GM21723 (cell line): ENCODE results near the gene COLGALT1.
"Not testable (repeated sequence)": the region's sequence is repeated elsewhere in the genome, so short reads cannot be mapped to it uniquely, and the experiment has no call there.

Experiments
- ATAC-seq: cut with Tn5 transposase; IDR thresholded peaks from one replicate; pipeline ENCODE4 v1.9.1; 2021; ENCODE audit warnings: mild to moderate bottlenecking, moderate library complexity; ENCODE audit not compliant: unreplicated experiment

The COLGALT1 gene

GRCh38 chr19:17556995-17557394 lies 1.5 kb downstream of the COLGALT1 start:
- no peak for ATAC-seq

- no peak for ATAC-seq
Measured at GRCh38 chr19:17557466-17557865, 2.0 kb downstream of the COLGALT1 start.

- no peak for ATAC-seq
Measured at GRCh38 chr19:17560205-17560595, 4.8 kb downstream of the COLGALT1 start.

GRCh38 chr19:17562097-17562496 lies 6.6 kb downstream of the COLGALT1 start:
- ATAC-seq, result no peak

DNA sequence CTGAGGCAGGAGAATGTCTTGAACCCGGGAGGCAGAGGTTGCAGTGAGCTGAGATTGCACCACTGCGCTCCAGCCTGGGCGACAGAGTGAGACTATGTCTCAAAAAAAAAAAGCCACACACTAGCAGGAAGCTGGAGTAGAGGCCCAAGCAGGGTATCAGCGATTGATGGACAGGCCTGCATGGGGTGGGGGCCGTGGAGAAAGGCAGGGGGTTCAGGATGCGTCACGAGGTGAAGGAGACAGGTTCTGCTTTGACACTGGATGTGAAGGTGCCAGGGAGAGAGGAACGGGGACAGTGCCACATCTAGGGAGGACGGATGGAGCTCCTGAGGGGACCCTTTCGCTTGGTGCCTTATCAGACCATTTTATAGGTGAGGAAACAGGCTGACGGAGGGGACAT lies 7.1 kb downstream of the COLGALT1 start:
- ATAC-seq, result no peak

- no peak for ATAC-seq
Measured at GRCh38 chr19:17564781-17565180, 9.3 kb downstream of the COLGALT1 start.

DNA sequence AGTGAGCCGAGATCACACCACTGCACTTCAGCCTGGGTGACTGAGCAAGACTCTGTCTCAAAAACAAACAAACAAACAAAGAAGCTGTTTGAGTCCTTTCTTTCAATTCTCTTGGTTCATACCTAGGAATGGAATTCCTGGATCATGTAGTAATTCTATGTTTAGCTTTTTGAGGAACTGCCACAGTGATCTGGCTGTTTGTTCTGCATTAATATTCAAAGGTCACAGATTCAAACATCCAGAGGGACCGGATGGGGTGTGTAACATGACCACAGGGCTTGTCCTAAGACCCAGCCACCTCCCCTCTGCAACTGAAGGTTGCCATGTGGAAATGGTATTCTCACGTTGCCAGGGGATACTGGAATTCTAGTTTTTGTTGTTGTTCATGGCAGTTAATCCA lies 10.2 kb downstream of the COLGALT1 start:
- ATAC-seq, result no peak

DNA sequence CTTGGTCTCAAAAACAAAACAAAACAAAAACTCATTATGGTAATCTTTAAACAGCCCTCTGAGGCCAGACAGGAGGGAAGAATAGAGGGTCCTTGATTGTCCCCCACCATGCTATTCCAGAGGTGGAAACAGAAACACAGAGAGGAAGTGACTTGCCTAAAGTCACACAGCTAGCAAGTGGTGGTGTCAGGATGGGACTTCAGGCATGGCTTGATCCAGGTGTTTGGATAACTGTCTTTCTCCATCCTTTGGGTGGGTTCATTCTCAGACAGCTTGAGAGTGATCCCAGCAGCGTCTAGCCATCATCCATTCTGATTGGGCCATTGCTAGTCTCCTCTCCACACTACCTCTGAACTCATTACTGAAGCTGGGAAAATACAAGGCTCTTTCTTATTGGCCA lies 12.5 kb downstream of the COLGALT1 start:
- no peak for ATAC-seq

- ATAC-seq, result not testable (repeated sequence)
Measured at GRCh38 chr19:17570291-17570690, 14.8 kb downstream of the COLGALT1 start.

DNA sequence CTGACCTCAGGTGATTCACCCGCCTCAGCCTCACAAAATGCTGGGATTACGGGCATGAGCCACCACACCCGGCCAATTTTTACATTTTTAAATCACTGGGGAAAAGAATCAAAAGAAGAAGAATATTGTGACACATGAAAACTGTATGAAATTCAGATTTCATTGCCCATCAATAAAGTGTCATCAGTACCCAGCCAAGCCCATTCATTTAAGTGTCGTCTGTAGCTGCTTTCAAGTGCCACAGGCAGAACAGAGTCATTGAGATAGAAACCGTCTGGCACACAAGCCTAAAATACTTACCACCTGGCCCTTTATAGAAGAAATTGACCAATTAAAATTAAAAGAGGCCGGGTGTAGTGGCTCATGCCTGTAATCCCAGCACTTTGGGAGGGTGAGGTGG lies 15.3 kb downstream of the COLGALT1 start:
- ATAC-seq, result no peak

DNA sequence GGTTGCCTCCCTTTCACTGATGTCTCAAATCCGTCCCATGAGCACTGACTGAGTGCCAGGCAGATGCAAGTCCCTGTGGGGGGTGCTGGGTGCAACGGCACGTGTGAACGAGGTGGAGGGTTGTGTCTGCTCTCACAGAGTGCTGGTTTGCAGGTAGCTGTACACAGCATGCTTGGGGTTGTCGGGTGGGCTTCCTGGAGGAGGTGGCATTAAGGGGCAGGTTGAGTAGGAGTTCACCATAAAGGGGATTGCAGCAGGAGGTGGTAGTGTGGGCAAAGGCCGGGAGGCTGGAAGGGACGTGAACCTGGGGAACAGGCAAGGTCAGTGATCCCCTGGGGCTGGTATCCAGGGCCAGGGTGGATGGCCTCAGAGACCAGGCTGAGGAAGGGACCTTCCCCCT lies 17.2 kb downstream of the COLGALT1 start:
- ATAC-seq, result no peak

- ATAC-seq, result no peak
Measured at GRCh38 chr19:17575871-17576757, 20.7 kb downstream of the COLGALT1 start.

DNA sequence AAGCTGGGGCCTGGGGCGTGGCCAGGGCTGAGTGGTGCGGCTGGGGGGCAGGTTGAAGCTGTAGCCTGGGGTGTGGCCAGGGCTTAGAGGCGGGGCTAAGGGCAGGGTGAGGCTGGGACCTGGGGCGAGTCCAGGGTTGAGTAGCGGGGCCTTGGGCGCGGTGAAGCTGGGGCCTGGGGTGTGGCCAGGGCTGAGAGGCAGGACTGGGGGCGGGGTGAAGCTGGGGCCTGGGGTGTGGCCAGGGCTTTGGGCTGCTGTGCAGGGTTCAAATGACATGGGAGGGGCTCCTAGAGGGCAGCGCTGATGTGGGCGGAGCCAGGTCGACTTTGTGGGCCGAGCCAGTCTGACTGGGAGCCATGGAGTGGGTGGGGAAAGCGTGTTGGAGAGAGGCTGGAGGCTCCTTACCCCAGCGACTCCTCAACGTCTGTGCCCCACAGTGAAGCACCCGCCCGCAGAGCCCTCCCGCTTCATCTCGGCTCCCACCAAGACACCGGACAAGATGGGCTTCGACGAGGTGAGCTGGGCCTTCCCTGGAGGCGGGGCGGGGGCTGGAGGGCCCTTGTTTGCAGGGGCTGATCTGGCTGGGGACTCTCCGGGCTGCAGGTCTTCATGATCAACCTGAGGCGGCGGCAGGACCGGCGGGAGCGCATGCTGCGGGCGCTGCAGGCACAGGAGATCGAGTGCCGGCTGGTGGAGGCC lies 21.5 kb downstream of the COLGALT1 start:
- no peak for ATAC-seq

DNA sequence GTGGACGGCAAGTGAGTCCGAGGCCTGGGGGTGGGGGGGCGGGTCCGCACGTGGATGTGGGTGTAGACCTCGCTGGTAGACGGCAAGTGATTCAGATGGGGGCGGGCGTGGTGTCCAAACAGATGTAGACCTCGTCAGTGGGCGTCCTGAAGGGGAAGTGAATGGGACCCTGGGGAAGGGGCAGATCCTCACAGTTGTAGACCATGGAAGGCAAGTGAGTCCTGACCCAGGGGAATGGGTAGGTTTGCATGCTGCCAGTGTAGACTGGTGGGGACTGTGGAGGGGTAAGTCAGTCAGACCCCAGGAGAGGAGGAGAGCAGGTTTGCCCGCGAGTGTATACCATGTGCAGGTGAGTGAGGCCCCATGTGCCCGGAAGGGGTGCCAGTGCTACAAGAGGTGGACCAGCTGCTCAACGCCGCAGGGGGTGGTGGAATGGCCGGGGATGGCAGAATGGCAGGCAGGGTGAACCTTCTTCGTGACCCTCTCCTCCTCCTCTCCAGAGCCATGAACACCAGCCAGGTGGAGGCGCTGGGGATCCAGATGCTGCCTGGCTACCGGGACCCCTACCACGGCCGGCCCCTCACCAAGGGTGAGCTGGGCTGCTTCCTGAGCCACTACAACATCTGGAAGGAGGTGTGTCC lies 22.1 kb downstream of the COLGALT1 start:
- ATAC-seq, result no peak

- no peak for ATAC-seq
Measured at GRCh38 chr19:17579661-17580244, 24.3 kb downstream of the COLGALT1 start.

DNA sequence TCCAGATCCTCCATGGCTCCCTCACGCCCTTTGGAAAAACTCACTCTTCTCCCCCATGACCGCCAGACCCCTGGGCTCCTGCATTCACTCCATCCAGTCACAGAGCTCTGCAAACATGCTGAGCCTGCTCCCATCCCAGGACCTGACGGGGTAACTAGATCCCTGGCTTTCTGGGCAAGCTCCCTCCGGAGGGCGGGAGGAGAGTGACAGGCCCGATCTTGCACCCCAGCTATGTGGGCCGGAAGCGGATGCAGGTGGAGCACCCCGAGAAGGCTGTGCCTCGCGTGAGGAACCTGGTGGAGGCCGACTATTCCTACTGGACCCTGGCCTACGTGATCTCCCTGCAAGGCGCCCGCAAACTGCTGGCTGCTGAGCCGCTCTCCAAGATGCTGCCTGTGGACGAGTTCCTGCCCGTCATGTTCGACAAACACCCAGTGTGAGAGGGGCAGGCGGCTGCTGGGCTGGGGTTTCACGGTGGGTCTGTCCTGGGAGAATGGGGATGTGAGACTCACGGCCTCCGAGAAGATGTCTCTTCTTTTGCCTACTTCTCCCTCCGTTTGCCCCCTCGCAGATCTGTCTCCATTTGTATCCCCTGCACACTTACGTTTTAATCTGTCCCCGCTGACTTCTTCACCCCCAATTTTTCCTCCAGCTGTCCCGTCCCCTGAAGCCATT lies 25.2 kb downstream of the COLGALT1 start:
- ATAC-seq, result no peak

DNA sequence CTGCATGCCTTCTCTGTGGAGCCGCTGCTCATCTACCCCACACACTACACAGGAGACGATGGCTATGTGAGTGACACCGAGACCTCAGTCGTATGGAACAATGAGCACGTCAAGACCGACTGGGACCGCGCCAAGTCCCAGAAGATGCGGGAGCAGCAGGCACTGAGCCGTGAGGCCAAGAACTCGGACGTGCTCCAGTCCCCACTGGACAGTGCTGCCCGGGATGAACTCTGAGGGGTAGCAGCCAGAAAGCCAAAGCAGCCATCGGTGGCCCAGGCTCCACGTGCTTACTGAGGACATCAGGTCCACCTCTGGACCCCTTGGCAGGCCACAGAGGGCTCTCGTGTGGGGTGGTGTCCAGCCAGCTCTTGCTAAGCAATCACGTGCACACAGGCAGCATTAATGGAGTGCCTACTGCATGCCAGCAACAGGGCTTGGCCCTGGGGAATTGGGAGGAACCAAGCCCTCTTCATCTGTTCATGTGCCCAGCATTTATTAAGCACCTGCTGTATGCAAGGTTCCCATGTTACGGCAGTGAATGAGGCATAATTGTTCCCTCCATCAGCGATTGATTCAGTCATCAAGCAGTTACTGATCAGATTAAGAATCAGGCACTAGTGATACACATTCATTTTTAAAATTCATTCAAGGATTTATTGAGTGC lies 25.9 kb downstream of the COLGALT1 start:
- no peak for ATAC-seq

DNA sequence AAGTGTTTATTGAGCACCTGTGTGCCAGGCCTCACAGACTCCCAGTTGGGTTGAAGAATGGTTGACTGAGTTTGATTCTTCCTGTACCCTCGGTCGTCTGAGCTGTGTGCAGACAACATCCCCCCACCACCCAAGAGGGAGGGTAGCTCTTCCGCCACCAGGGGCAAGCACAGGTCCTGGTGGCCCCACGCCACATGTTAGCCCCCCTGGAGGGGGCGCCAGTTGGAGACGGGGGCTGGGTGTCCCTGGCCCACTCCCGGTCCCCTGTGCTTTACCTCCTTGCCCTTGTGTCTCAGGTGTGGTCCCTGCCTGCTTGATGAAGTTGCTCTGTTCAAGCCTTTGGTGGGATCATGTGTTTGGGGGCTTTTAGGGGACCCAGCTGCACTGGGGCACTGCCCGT lies 27.2 kb downstream of the COLGALT1 start:
- ATAC-seq, result no peak

- ATAC-seq, result no peak
Measured at GRCh38 chr19:17584132-17584531, 28.7 kb downstream of the COLGALT1 start.

GRCh38 chr19:17585395-17585794 lies 29.9 kb downstream of the COLGALT1 start:
- ATAC-seq, result not testable (repeated sequence)
